Measurements from ENCODE around the gene TRPT1. TPM values are rescaled to one million over a fixed set of nuclear protein-coding genes. Genes with fewer than 3 reads are reported as not detected.

Gene TRPT1
- total RNA-seq, 1 donor from 2014 or later = 10.6 TPM

- DNase-seq (ENCODE audit: low spot score in 2 of 2) (no peak), FAIRE-seq (no peak)
These were observed 14.7 kb downstream of the TRPT1 start for GRCh38 chr11:64211181-64211872.

- DNase-seq (ENCODE audit: low spot score in 2 of 2) (no peak), FAIRE-seq (no peak)
These were observed 15.5 kb downstream of the TRPT1 start for GRCh38 chr11:64210301-64211020.

GRCh38 chr11:64209563-64209843 lies 16.5 kb downstream of the TRPT1 start:
- no peak for DNase-seq (ENCODE audit: low spot score in 2 of 2)
- no peak for FAIRE-seq

- no peak for FAIRE-seq
These were observed 17.0 kb downstream of the TRPT1 start for GRCh38 chr11:64208796-64209562.

GRCh38 chr11:64208086-64208795 lies 17.7 kb downstream of the TRPT1 start:
- FAIRE-seq (no peak), DNase-seq (ENCODE audit: low spot score in 2 of 2) (peak in 1 of 2 donors; percentile 16)

More at GRCh38 chr11:64208796-64209562, 17.0 kb downstream of the TRPT1 start:
- DNase-seq (ENCODE audit: low spot score in 2 of 2) = no peak

GRCh38 chr11:64207256-64208085 lies 18.5 kb downstream of the TRPT1 start:
- FAIRE-seq (no peak), DNase-seq (ENCODE audit: low spot score in 2 of 2) (peak; percentile 47 to 65)

- FAIRE-seq (no peak), DNase-seq (ENCODE audit: low spot score in 2 of 2) (peak in 1 of 2 donors; percentile 20)
These were observed 19.3 kb downstream of the TRPT1 start, which contains the start of gene FERMT3 for GRCh38 chr11:64206457-64207255. TSS of gene FERMT3 (plus strand) at chr11:64206721. CDS start at chr11:64207365, 644 bp downstream.

GRCh38 chr11:64204464-64204989 lies 21.5 kb downstream of the TRPT1 start:
- DNase-seq (ENCODE audit: low spot score in 2 of 2) (peak; percentile 79 to 92), FAIRE-seq (no peak)

- DNase-seq (ENCODE audit: low spot score in 2 of 2) = no peak
- no peak for FAIRE-seq
These were observed 21.9 kb downstream of the TRPT1 start for GRCh38 chr11:64204080-64204440.

- FAIRE-seq (no peak), DNase-seq (ENCODE audit: low spot score in 2 of 2) (no peak)
These were observed 22.4 kb downstream of the TRPT1 start for GRCh38 chr11:64203421-64204079.

- no peak for FAIRE-seq
- DNase-seq (ENCODE audit: low spot score in 2 of 2) = no peak
These were observed 23.0 kb downstream of the TRPT1 start for GRCh38 chr11:64202992-64203391.

- FAIRE-seq (no peak), DNase-seq (ENCODE audit: low spot score in 2 of 2) (no peak)
These were observed 24.4 kb downstream of the TRPT1 start for GRCh38 chr11:64201543-64201942.

- FAIRE-seq = no peak
- DNase-seq (ENCODE audit: low spot score in 2 of 2) = no peak
These were observed 27.5 kb downstream of the TRPT1 start for GRCh38 chr11:64198511-64198910.

- FAIRE-seq = no peak
- DNase-seq (ENCODE audit: low spot score in 2 of 2) = no peak
These were observed 29.4 kb downstream of the TRPT1 start for GRCh38 chr11:64196626-64197025.

- FAIRE-seq = no peak
- no peak for DNase-seq (ENCODE audit: low spot score in 2 of 2)
These were observed 33.6 kb downstream of the TRPT1 start for GRCh38 chr11:64192434-64192833.

GRCh38 chr11:64186492-64187165 lies 39.4 kb downstream of the TRPT1 start:
- DNase-seq (ENCODE audit: low spot score in 2 of 2) (no peak), FAIRE-seq (no peak)

GRCh38 chr11:64185693-64186491 lies 40.1 kb downstream of the TRPT1 start, which contains the start of gene STIP1:
TSS of gene STIP1 (plus strand) at chr11:64186171. CDS start at chr11:64186262, 91 bp downstream.
- FAIRE-seq (peak; percentile 97), DNase-seq (ENCODE audit: low spot score in 2 of 2) (peak; percentile 95 to 96)

All from frontal cortex (tissue), 4 donors.